Astrocyte (in vitro differentiated cells and primary cell): ENCODE results near the gene ZNF155.

Experiments
- CTCF ChIP-seq: IDR thresholded peaks from 2 replicates; pipeline ENCODE4 v1.5.1; 2011; ENCODE audit warnings: low read depth, mild to moderate bottlenecking, inconsistent platforms, low read length, moderate library complexity; ENCODE audit not compliant: insufficient read depth
- EZH2 ChIP-seq: IDR thresholded peaks from 2 replicates; pipeline ENCODE4 v1.6.1; 2012; ENCODE audit warnings: mild to moderate bottlenecking, low read length, inconsistent platforms; ENCODE audit not compliant: insufficient read depth

GRCh38 chr19:44005973-44006372, 22.0 kb downstream of the ZNF155 start:
- TF ChIP-seq CTCF (no peak), EZH2 (no peak)
